OCI-LY1 (cell line): ENCODE measurements around the gene ATXN7L1.

Source experiments
- EZH2 ChIP-seq: fragments of 200-600 bp; sonication (generic), shearing (Covaris generic); IDR thresholded peaks from 2 replicates; pipeline ENCODE4 v1.8.0; 2017; ENCODE audit warnings: borderline replicate concordance, mixed run types, mild to moderate bottlenecking, antibody characterized with exemption, low read length, moderate library complexity, mixed read lengths
- TF ChIP-seq, protein P1 (sequence below): fragments of 200-600 bp; sonication (generic), shearing (Covaris generic); IDR thresholded peaks from 2 replicates; pipeline ENCODE4 v1.5.1; 2017; ENCODE audit warnings: mild to moderate bottlenecking, antibody characterized with exemption, low read length, moderate library complexity, mixed read lengths

DNA sequence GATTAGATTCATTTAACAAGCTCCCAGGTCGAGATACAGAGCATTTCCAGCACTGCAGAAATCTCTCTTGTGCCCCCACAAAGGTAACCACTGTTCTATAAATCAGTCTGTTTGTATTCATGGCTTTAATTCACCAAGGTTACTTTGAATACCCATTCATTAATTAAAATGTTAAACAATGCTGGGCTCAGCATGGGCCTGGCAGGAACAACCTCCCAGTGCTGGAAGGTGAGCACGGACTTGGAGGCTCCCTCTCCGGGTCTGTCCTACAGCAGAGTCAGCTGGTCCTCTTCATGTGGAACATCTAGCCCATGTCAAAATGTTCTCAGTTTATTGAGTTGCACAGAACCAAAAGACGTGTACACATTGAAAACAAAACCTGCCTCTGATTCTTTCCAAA is 279.5 kb downstream of the ATXN7L1 start:
- TF ChIP-seq, protein P1, sequence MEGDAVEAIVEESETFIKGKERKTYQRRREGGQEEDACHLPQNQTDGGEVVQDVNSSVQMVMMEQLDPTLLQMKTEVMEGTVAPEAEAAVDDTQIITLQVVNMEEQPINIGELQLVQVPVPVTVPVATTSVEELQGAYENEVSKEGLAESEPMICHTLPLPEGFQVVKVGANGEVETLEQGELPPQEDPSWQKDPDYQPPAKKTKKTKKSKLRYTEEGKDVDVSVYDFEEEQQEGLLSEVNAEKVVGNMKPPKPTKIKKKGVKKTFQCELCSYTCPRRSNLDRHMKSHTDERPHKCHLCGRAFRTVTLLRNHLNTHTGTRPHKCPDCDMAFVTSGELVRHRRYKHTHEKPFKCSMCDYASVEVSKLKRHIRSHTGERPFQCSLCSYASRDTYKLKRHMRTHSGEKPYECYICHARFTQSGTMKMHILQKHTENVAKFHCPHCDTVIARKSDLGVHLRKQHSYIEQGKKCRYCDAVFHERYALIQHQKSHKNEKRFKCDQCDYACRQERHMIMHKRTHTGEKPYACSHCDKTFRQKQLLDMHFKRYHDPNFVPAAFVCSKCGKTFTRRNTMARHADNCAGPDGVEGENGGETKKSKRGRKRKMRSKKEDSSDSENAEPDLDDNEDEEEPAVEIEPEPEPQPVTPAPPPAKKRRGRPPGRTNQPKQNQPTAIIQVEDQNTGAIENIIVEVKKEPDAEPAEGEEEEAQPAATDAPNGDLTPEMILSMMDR, result no peak
- no peak for TF ChIP-seq EZH2
